Glomerular visceral epithelial cell (primary cell): ENCODE results near the gene CREG2.

ENCODE experiments used
- DNase-seq: peaks from one replicate; pipeline ENCODE4 v3.0.0-alpha.2; 2016; ENCODE audit errors: extremely low spot score

CREG2 gene

DNA sequence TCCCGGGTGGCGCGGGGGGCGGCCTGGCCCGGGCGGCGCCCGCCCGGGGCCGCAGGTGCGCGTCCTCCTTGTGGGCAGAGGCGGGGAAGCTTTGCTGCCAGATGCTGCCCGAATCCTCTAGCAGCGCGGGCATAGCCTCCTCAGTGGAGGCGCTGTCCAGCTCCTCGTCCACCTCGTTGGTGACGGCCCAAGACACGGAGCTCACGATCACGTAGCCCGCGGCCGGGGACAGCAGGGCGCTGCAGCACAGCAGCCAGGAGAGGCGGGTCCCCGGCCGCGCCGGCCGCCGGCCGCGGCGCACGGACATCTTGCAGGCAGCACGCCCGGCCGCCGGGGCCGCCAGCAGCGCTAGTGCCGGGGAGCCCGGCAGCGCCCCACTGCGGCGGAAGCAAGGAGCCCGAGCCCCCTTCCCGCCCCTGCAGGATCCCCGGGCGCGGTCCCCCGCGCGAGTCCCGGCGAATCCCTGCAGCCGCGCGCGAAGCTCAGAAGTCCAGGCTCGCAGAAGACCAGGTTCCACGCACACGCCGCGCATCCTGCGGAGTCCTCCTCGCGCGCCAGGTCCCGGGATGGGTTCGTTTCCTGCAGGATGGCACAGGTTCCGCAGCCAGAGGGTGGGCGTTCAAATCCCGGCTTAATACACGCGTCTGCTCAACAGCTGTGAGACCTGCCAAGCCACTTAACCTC lies at the start of gene CREG2:
Gene CREG2, minus strand, starts transcription at position 353 of the 684 bp plus-strand sequence. Its CDS starts 46 bp downstream, at position 307.
- peak; percentile 75 for DNase-seq

- no peak for DNase-seq
Observed at GRCh38 chr2:101435001-101435862, 47.9 kb upstream of the CREG2 start.

DNA sequence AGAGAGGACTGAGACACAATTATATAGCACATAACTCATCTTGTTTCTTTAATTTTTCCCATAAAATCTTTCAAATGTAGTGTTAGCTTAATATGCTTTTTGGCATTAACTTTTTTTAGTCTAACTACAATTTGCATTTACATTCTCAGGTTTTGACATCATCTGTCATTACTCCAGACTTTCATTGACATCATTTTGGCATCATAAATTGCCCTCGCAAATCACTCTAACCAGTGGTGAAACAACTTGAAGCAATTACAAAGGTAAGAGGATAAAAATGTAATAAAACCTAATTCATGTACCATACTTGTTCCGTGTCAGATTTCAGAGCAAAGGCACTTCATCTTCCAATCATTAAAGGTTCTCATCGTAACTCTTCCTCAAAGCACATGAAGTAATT lies 46.2 kb upstream of the CREG2 start:
- no peak for DNase-seq

- no peak for DNase-seq
Observed at GRCh38 chr2:101432411-101433181, 45.3 kb upstream of the CREG2 start.

DNA sequence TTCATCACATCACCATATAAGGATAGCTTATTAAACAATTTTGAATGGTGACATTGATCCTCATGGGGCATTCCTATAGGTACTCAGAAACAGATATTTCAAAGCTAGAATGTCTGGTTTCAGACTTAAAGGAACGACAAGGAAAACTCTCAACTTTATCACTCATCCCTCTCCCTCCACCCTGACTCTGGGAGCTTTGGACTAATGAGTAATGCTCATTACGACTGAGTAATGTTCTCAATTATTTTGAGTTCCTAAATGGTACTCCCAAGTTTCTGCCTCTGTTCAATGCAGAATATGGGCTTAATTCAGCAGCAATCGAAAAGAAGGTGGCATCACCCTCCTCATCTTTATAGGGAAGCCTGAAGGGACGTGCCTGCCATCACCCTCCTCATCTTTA lies 44.2 kb upstream of the CREG2 start:
- DNase-seq = no peak

DNA sequence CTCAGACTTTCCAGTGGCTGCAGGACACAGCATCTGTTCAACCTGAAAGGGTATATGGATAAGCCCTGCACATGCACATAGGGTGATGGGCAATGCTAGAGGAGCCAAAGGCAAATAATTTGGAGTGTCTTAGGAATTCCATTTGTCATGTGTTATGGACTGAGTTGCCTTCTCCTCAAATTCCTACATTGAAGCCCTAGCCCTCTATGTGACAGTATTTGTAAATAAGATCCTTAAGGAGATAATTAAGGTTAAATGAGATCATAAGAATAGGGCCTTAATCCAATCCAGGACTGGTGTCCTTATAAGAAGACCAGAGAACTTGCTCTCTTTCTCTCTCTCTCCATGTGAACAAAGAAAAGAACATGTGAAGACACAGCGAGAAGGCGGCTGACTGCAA lies 42.9 kb upstream of the CREG2 start:
- no peak for DNase-seq

DNA sequence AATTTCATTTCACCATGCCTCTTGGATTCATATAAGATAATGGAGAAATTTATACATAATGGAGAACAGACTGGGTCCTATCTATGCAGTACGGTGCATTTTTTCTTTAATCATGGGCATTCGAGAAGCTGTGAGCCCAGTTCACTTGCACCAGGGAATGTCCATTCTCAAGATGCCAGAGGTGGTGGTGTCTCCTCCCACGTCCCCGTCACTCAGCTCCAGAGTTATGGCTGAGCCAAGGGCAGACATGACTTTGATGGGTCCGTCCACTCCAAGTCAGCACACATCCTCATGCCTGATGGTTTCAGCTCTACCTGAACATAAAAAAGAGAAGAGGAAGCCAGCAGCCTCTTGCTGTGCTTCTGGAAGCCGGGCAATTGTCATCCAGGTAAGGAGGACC lies 42.1 kb upstream of the CREG2 start:
- no peak for DNase-seq

- no peak for DNase-seq
Observed at GRCh38 chr2:101428422-101429176, 41.3 kb upstream of the CREG2 start.

DNA sequence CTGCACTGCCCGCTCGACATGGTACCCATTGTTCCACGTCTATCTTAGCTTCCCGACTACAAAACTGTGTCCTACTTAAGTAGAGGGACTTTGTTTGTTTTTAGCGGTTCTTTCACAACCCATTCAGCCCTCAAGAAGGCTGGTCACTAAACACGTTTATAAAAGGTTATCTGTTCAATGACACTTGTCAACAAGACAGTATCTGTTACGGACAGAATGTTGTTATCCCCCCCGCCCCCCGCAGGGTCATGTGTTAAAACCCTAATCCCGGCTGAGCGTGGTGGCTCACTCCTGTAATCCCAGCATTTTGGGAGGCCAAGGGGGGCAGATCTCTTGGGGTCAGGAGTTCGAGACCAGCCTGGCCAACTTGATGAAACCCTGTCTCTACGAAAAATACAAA lies 40.4 kb upstream of the CREG2 start:
- no peak for DNase-seq

DNA sequence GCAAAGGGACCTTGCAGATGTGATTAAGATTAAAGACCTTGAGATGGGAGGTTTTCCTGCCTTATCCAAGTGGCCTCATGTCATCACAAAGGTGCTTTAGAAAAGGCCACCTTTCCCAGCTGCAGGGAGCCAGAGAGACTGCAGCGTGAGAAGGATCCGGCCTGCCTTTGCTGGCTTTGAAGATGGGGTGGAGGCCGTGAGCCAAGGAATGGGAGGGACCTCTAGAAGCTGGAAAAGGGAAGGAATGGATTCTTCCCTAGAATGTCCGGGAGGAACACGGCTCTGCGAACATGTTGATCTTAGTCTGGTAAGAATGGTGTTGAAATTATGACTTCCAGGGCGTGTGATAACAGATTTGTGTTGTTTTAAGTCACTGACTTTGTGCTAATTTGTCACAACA lies 39.9 kb upstream of the CREG2 start:
- no peak for DNase-seq

- no peak for DNase-seq
Observed at GRCh38 chr2:101426822-101427221, 39.5 kb upstream of the CREG2 start.

DNA sequence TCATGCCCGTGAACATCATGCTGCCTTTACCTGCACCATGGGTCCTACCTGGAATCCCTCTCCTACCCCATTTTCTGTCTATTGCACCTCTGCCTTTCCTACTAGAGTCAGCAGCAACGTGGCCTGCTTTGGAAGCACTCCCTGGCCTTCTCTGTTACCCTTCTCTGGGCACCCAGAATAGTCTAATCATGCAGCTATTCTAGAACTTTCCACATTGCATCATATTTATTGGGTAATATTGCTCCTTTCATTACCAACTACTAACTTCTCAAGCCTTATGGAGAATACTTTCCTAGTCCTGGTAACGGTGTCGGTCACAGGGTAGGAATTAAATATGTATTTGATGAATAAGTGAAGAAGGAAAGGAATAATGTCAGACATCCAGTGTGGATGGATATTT lies 33.3 kb upstream of the CREG2 start:
- no peak for DNase-seq

DNA sequence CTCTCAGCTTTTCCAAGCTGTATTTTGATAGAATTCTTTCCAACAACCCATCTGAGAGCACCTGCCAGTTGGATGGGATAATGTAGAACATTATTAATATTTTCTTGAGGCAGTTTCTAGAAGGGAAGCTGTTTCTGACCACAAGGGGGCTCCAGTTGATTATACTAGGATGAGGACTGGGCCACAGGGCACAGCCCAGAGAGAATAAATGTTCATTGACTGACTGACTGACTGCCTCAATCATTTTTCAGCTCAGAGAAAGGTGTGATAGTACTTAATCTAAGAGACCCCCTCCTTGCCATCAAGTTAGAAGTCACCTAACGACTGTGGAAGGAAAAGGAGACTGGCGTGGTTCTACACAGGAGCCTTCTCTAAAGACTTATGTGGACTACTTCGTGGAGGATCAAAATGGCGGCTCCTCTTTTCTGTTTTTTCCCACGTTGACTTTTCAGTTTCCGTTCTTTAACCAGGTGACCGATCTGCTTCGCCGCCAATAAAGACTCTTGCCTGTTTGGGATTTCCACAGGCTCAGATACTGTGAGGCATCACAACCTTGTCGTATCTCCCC lies 31.9 kb upstream of the CREG2 start:
- DNase-seq = peak; percentile 70

- DNase-seq = no peak
Observed at GRCh38 chr2:101418460-101419095, 31.3 kb upstream of the CREG2 start.

DNA sequence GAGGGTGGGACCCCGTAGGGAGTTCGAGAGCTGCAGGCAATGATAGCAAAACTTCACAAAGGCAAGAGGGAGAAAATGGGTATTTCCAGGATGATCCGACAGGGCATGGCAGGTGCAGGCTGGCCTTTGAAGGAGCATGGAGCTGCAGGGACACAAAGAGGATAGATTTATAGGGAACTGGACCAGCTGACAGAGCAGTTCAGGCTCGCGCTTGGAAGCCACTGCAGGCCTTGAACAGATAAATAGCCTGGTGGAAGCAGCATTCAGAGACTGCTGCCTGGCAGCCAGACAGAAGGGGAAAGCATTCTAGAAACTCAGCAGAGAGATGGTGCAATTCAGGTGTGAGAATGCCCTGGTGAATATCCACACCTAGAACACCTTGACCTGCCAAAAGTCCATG lies 29.3 kb upstream of the CREG2 start:
- DNase-seq = no peak

GRCh38 chr2:101415884-101416283 lies 28.6 kb upstream of the CREG2 start:
- DNase-seq = no peak

DNA sequence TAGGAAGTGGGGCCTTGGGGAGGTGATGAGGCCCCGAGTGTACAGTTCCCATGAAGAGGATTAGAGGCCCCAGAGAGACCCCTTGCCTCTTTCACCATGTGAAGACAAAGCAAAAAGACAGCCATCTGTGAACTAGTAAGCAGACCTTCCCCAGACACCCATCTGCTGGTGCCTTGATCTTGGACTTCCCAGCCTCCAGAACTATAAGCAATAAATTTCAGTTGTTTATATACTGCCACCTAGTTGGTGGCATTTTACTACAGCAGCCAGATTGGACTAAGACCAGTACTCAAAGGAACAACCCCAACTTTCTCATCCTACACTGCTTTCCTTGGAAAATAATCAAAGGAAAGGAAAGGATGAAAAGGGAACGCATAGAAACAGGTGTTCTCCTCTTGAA lies 27.9 kb upstream of the CREG2 start:
- DNase-seq = no peak

DNA sequence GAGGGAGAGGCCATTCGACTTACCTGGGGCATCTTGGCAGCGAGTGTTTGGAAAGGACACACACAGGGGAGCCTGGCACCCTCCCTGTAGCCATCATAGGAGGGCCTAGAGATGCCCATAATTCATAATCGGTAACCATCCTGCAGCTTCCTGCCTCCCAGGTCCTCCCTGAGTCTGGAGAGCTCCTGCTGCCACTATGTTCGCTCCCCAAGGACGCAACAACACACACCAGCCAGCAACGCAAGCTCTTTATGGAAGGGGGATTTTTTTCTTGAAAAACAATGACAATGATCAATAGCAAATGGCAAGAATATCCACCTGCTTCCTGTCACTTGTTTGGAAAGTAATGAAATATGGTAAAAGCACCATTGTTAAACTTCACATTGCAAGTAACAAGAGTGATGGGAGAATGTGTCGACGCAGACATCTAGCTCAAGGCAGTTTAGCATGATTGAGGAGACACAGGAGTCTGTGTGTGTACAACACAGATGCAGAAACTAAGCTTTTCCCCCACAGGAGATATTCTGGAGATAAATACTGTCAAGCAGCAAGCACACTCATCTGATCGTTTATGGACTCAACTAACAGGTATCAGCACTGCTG lies 24.9 kb upstream of the CREG2 start:
- DNase-seq = no peak

DNA sequence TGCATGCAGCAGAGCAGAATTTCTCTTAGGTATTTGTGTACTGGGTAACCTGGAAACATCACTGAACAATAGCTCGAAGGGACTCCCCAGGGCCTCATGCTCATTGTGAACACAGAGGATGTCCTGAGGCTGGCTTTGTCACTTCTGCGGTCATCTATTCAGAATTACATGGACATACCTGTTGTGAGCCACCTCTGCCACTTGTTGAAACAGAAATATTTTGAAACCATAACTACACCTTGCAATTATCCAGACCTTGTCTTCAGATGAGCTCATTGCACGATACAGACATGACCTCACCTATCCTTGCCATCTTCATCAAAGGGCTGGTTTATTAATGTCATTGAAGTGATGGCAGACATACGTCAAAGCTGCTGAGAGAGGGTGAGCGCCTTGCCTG lies 23.4 kb upstream of the CREG2 start:
- DNase-seq = no peak

DNA sequence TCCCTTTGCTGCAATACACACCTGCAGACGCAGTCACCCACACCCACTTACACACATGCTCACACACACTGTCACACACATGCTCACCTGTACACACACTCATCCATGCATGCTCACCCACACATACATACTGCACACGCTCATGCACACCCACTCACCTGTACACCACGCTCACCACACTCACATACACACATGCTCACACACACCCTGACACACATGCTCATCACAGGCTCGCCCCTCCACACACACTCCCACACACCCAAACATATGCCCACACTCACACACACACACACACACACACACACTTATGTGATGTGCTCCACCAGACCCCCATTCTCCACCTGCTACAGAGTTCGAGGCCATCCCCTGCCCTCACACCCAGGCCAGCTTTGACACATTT lies 22.8 kb upstream of the CREG2 start:
- DNase-seq = no peak

- DNase-seq = no peak
Observed at GRCh38 chr2:101409699-101410098, 22.4 kb upstream of the CREG2 start.
